Stomach (tissue), 4 donors: ENCODE results near the gene AFF1.

Experiments
- CTCF ChIP-seq, 7 experiments: fragments of 450-650 bp in 4 of 7; fragments of 200-600 bp in 3 of 7; sonication (generic) in 3 of 7; IDR thresholded peaks; one replicate each; pipeline ENCODE4 v1.5.1; 2016 to 2019; ENCODE audit warnings: antibody characterized with exemption in 7 of 7, control low read depth in 2 of 7, mild to moderate bottlenecking in 1 of 7
- EP300 ChIP-seq: sonication (generic); formaldehyde crosslinking; IDR thresholded peaks from one replicate; pipeline ENCODE4 v1.6.1; 2017; ENCODE audit warnings: antibody characterized with exemption
- POLR2A ChIP-seq, 4 donors: fragments of 450-650 bp; IDR thresholded peaks; one replicate each; pipeline ENCODE4 v1.6.1; 2016; ENCODE audit warnings: antibody characterized with exemption in 4 of 4, control low read depth in 2 of 4, mild to moderate bottlenecking in 1 of 4, moderate library complexity in 1 of 4
- POLR2AphosphoS5 ChIP-seq, 3 donors: sonication (generic); formaldehyde crosslinking; IDR thresholded peaks; one replicate each; pipeline ENCODE4 v1.6.1; 2016; ENCODE audit warnings: antibody characterized with exemption in 3 of 3

GRCh38 chr4:87103086-87103485 is 168.3 kb downstream of the AFF1 start:
- TF ChIP-seq CTCF (IDR thresholded peaks at IDR 0.05) (no peak), POLR2A (IDR thresholded peaks at IDR 0.05) (no peak), POLR2AphosphoS5 (IDR thresholded peaks at IDR 0.05) (no peak), EP300 (no peak)
